ENCODE measurements around the gene HOXB5. TPM values are rescaled to one million over a fixed set of nuclear protein-coding genes. Genes with fewer than 3 reads are reported as not detected.

HOXB5 gene
- total and polyA plus RNA-seq, 10 of the 15 experiments (the other 5 are each of a cell fraction or from before 2014, with no cell fraction given) = not detected

GRCh38 chr17:48567646-48568354 is 25.8 kb downstream of the HOXB5 start:
- no peak for TF ChIP-seq ZNF217 (IDR thresholded peaks at IDR 0.05)
- TF ChIP-seq NR2C1 (IDR thresholded peaks at IDR 0.05) = no peak
- no peak for TF ChIP-seq PAX5 (IDR thresholded peaks at IDR 0.05; ENCODE audit: borderline replicate concordance, low read depth, low read length)
- TF ChIP-seq SRF (IDR thresholded peaks at IDR 0.05; ENCODE audit: low read depth in 2 of 2, low read length in 2 of 2) = no peak
- no peak for TF ChIP-seq ATF2 (IDR thresholded peaks at IDR 0.05; ENCODE audit: low read length)
- no peak for TF ChIP-seq HDGF (IDR thresholded peaks at IDR 0.05)
- TF ChIP-seq PKNOX1 (IDR thresholded peaks at IDR 0.05) = no peak
- no peak for TF ChIP-seq ZNF207 (IDR thresholded peaks at IDR 0.05; ENCODE audit: borderline replicate concordance)
- no peak for TF ChIP-seq ZNF24 (IDR thresholded peaks at IDR 0.05)
- TF ChIP-seq DPF2 (IDR thresholded peaks at IDR 0.05) = no peak
- TF ChIP-seq IRF5 (IDR thresholded peaks at IDR 0.05; ENCODE audit: borderline replicate concordance) = no peak
- no peak for TF ChIP-seq NR2F1 (conservative IDR thresholded peaks at IDR 0.05)
- in situ Hi-C loops (cut with MboI) = no loop called here

More at GRCh38 chr17:48567646-48568354, 25.8 kb downstream of the HOXB5 start:
- Histone ChIP-seq H3K4me2 (ENCODE audit: control insufficient read depth, insufficient read depth) (no peak overlapping the region), H4K20me1 (ENCODE audit: control insufficient read depth, insufficient read depth) (no peaks in the 10 kb centered on the region), H3K9ac (ENCODE audit: control insufficient read depth, insufficient read depth, low read length) (no peak overlapping the region), H3K9me3 (replicated peaks; ENCODE audit: control insufficient read depth, insufficient read depth, low read length) (no peaks in the 10 kb centered on the region), H2AFZ (ENCODE audit: control insufficient read depth, low read depth, low read length) (no peak overlapping the region), H3K4me3 (no peak overlapping the region), H3K36me3 (ENCODE audit: control insufficient read depth in 2 of 2, insufficient read depth in 2 of 2, low read length in 1 of 2) (no peaks in the 10 kb centered on the region; a peak in 1 of 4 replicates), H3K4me1 (ENCODE audit: control insufficient read depth, insufficient read depth, low read length) (no peaks in the 10 kb centered on the region), H3K27me3 (replicated peaks in 1 of 2; ENCODE audit: control insufficient read depth in 2 of 2, insufficient read depth in 2 of 2, low read length in 1 of 2) (no peaks in the 10 kb centered on the region), H3K79me2 (ENCODE audit: control insufficient read depth, insufficient read depth, low read length) (no peaks in the 10 kb centered on the region), H3K27ac (ENCODE audit: control insufficient read depth, insufficient read depth) (no peak overlapping the region)
- SMC1A ChIA-PET (ENCODE audit: uncharacterized antibody, unreplicated experiment) = interaction anchor here (0.9 to 1.2 kb wide), 2 partner anchors 12 to 63 kb away, joined by 3 read pairs; no protein-coding TSS in a partner anchor
- RAD21 ChIA-PET (ENCODE audit: unreplicated experiment) = interaction anchor here (1.1 to 1.4 kb wide), 2 partner anchors 15 to 75 kb away, joined by 3 read pairs; no protein-coding TSS in a partner anchor
- intact Hi-C loops (cut with micrococcal nuclease; ENCODE audit: unreplicated experiment) = no loop called here
- WGBS (ENCODE audit: insufficient coverage, insufficient replicate concordance, low lambda C conversion rate, missing lambda C conversion rate) = 63% methylated on average over 2 of the region's 2 CpGs
- no peak for FAIRE-seq
- no peak for DNase-seq (ENCODE audit: low read depth, low spot score)
- ATAC-seq = no peak
- POLR2A ChIA-PET = interaction anchor here (1.0 kb wide), 1 partner anchor 11 kb away, joined by 3 read pairs; no protein-coding TSS in a partner anchor
- no TSS peak for BruUV-seq (replicated peaks)
- CTCF ChIA-PET = interaction anchor here (0.6 to 0.7 kb wide), 2 partner anchors 193 to 305 kb away, joined by 3 read pairs; no protein-coding TSS in a partner anchor

Data from GM12878 (cell line).